Posterior vena cava (tissue), 2 donors: ENCODE measurements around the gene ZNF81. TPM values are rescaled to one million over a fixed set of nuclear protein-coding genes. Genes with fewer than 3 reads are reported as not detected.
A peak's percentile ranks its signal among the peaks of the same experiment; 100 is the strongest.
"Not testable (repeated sequence)": the region's sequence is repeated elsewhere in the genome, so short reads cannot be mapped to it uniquely, and the experiment has no call there.

Experiments
- DNase-seq: peaks from one replicate; pipeline ENCODE4 v3.0.0-alpha.2; 2020; ENCODE audit warnings: low spot score
- intact Hi-C, 2 donors: fragments of 100-400 bp; cut with DNase I; formaldehyde crosslinking; loops; one replicate each; pipeline versions ENCODE4 v1.14.1 to v1.14.2; 2022 to 2023
- long read RNA-seq, 2 donors: library from polyadenylated mRNA; unstranded; transcript quantifications; one replicate each; pipeline ENCODE4 v2.0.0, GENCODE V29; 2020 to 2021
- total RNA-seq, 2 donors: library from RNA; stranded (reverse); fragmentation: NEBNext Ultra II Directional; extraction: Animal tissue kit (Norgen Biotek cat#: 25700); gene quantifications; one replicate each; pipeline ENCODE4 v1.2.1, GENCODE V29; 2021
- donor health status: DM: yes; HTN: yes; CAD: no.
- donor health status: DM: yes; HTN: yes; CAD: no.

ZNF81 gene
- total RNA-seq = 10 to 100 TPM; 11.2 to 12.3 TPM
- long read RNA-seq, donor 1, full-length matches to known transcripts = 1 of 3 reads
- long read RNA-seq, donor 1, partial matches to known transcripts = 0 of 3 reads
- long read RNA-seq, donor 1, other reads (novel, unspliced or antisense) = 2 of 3 reads
- long read RNA-seq, donor 2, full-length matches to known transcripts = 1 of 5 reads
- long read RNA-seq, donor 2, partial matches to known transcripts = 0 of 5 reads
- long read RNA-seq, donor 2, other reads (novel, unspliced or antisense) = 4 of 5 reads

GRCh38 chrX:47836164-47837072 lies at the start of gene ZNF81:
Gene ZNF81 (plus strand): TSS chrX:47836902. CDS start chrX:47846268, 9,366 bp downstream.
- intact Hi-C loops = no loop called here
- peak; percentile 99 for DNase-seq

GRCh38 chrX:47796433-47796906 lies 40.2 kb upstream of the ZNF81 start:
- no peak for DNase-seq
- intact Hi-C loops = no loop called here

- intact Hi-C loops = no loop called here
- no peak for DNase-seq
Observed at GRCh38 chrX:47797084-47797483, 39.6 kb upstream of the ZNF81 start.

- intact Hi-C loops = no loop called here
- no peak for DNase-seq
Observed at GRCh38 chrX:47798861-47799260, 37.8 kb upstream of the ZNF81 start.

DNA sequence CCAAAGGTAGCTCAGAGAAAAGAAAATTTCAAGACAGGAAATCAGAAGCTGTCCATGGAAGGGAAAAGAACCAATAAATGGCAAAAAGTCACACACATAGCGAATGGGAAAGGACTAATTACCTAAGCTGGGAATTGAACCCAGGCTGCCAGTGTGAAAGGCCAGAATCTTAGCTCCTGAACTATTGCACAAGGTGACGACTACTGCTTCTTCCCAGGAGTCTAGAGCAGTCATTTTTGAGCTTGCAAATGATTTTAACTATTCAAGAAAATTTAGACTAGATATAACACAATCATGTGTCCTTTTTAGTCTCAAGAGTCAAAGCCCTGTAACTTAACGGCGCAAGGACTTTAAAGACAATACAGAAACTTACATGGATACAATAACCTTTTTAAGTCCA lies 34.1 kb upstream of the ZNF81 start:
- intact Hi-C loops = no loop called here
- no peak for DNase-seq

DNA sequence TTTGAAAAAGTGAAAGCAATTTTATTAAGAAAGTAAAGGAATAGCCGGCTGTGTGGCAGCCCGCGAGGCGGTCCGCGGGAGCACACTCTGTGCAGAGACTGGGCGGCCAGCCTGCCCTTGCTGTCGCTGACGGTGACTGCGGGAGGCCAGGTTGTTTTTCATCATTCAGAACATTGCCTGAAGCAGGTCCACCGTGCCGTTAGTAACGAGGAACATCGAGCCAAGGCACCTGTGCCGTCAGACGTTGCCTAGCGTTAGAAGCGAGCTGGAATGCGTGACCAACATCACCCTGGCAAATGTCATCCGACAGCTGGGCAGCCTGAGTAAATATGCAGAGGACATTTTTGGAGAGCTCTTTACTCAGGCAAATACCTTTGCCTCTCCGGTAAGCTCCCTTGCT lies 33.6 kb upstream of the ZNF81 start:
- intact Hi-C loops, DNase-seq: not testable (repeated sequence)

- no peak for DNase-seq
- intact Hi-C loops = no loop called here
Observed at GRCh38 chrX:47804315-47804714, 32.4 kb upstream of the ZNF81 start.

- intact Hi-C loops, DNase-seq: not testable (repeated sequence)
Observed at GRCh38 chrX:47805844-47806243, 30.9 kb upstream of the ZNF81 start.

DNA sequence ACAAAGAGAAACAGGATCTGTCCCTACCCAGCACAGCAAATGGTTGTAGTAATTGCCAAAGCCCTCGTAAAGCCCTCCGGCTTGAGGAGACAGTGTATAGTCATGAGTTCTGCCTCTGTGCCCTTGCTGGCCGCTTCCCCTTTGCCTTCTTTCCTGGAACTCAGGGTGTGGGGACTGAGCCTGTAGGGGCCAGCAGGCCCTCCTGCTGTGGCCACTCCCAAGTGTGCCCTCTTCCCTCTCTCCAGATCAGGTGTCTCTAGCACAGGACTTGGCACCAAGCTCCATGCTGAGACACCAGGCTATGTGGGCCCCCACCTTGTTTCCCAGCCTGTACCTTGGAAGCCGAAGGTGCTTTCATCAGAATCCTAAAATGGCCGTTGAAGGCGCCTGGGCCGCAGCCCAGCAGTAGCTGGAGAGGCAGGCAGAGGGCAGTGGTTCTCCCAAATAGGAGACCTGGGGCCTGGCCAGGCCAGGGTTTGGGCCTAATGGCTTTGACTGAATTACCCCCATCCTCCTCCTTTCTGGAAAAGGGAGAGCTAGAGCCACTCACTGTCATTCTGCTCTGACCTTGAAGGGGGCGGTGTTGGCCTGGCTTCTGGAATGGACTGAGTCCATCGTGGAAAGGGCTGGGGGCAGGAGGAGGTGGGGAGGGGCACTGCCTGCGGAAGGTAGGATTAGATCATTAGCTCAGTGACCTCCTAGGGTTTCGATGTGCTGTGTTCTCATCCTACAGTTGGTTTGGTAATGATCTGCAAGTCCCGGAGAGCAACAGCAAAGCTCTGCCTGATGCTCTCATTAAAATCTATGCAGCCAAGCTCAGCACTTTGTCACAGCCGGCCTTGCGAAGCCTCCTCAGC lies 30.1 kb upstream of the ZNF81 start:
- DNase-seq, intact Hi-C loops: not testable (repeated sequence)

DNA sequence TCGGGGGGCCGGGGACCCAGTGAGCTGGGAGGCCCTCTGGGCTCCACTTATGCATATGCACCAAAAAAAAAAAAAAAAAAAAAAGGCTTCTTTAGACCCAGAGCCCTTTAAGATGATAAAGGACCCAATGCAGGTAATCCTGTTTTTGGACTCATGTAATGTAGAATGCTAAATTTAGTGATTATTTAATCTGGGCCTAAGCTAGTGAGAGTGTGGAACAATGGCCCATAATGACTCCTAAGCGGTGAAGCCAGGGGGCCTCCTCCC lies 29.5 kb upstream of the ZNF81 start:
- intact Hi-C loops, DNase-seq: not testable (repeated sequence)

- no peak for DNase-seq
- intact Hi-C loops = no loop called here
Observed at GRCh38 chrX:47807548-47807947, 29.2 kb upstream of the ZNF81 start.

DNA sequence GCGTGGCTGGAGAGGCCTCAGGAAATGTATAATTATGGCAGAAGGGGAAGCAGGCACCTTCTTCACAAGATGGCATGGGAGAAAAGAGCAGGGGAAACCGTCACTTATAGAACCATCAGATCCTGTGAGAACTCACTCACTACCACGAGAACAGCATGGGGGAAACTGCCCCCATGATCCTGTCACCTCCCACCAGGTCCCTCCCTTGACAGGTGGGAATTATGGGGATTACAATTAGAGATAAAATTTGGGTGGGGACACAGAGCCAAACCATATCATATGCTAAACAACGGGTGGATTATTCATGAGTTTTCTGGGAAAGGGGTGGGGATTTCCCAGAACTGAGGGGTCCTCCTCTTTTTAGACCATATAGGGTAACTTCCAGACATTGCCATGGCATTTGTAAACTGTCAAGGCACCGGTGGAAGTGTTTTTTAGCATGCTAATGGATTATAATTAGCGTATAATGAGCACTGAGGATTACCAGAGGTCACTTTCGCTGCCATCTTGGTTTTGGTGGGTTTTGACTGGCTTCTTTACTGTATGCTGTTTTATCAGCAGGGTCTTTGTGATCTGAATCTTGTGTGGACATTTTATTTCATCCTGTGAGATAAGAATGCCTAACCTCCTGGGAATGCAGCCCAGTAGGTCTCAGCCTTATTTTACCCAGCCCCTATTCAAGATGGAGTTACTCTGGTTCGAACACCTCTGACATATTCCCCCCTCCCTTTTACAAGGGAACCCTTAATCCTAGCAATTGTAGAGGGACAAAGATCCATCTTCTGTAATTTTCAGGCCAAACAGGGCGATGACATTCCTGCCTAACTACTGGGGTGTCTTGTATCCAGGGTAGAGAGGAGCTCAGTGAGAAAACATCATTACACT lies 27.6 kb upstream of the ZNF81 start:
- intact Hi-C loops = no loop called here
- DNase-seq = no peak

DNA sequence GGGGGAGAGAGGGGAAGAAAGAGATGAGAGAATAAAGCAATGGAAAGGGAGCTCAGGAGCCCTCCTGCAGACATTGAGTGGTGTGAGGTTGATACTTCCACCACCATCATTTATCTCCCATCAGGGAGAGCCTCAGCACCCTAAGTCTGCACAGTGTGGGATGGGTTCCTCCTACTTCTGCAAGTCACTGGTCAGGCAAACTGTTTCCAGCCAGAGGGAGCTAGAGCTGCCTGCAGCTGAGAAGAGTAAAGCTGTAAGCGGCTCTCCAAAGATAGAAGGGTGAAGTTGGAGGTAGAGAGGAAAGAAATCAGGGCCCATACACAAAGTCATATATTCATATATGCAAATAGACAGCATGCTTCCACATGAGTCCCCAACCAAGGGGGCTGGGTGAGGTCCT lies 21.9 kb upstream of the ZNF81 start:
- DNase-seq = no peak
- intact Hi-C loops = no loop called here

- intact Hi-C loops = no loop called here
- DNase-seq = no peak
Observed at GRCh38 chrX:47815901-47816845, 20.5 kb upstream of the ZNF81 start.

DNA sequence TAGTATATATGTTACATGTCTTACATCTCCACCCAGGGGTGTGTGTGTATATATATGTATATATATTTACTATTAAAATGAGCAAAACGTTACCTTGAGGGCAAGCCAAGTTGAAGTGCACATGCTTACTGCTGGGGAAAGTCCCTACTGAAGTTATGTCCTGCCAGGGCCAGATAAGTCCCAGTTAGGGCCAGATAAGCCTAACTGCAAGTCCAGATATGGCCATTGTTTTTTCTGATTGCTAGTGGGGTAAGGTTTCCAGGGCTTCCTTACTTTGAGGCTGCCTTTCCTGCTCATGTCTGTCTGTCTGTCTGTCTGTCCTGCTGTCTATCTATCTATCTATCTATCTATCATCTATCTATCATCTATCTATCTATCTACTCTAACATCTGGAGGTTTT lies 19.3 kb upstream of the ZNF81 start:
- intact Hi-C loops = no loop called here
- no peak for DNase-seq

GRCh38 chrX:47817897-47818296 lies 18.8 kb upstream of the ZNF81 start:
- intact Hi-C loops = no loop called here
- DNase-seq = no peak

- DNase-seq = no peak
- intact Hi-C loops = no loop called here
Observed at GRCh38 chrX:47828984-47829383, 7.7 kb upstream of the ZNF81 start.

DNA sequence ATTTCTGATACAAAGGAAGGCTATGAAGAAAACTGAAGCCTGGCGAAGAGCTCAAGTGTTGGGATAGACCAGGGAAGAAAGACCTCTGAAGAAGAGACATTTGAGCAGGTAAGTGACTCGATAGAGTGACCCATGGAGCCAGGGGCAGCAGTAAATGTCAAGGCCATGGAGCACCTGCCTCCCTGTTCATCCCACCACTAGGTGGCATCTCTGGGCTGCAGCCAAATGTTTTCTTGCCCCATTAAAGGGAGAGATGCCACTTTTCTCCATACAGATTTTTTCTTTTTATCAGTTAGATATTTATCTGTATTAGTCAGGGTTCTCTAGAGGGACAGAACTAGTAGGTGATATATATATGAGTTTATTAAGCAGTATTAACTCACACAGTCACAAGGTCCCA lies 4.9 kb upstream of the ZNF81 start:
- intact Hi-C loops = no loop called here
- no peak for DNase-seq
